Right atrium auricular region (tissue), 2 donors: Measurements from ENCODE around the gene EXOC3. TPM values are rescaled to one million over a fixed set of nuclear protein-coding genes. Genes with fewer than 3 reads are reported as not detected.

Experiments used
- DNase-seq: peaks from one replicate; pipeline ENCODE4 v3.0.0-alpha.2; 2019; ENCODE audit warnings: low spot score
- H3K27ac ChIP-seq, 2 donors: fragments of 200-600 bp; sonication (generic); 1 replicate in 1 of 2; 2 replicates in 1 of 2; pipeline ENCODE4 v1.5.1; 2016 to 2019
- H3K27me3 ChIP-seq, 2 donors: fragments of 200-600 bp; sonication (generic); one replicate each; pipeline versions ENCODE4 v1.5.1 to v1.6.0; 2017 to 2019
- H3K36me3 ChIP-seq: fragments of 200-600 bp; sonication (generic); one replicate; pipeline ENCODE4 v1.5.1; 2016
- H3K4me1 ChIP-seq, 2 donors: fragments of 200-600 bp; sonication (generic); one replicate each; pipeline versions ENCODE4 v1.5.1 to v1.6.0; 2017 to 2019
- H3K4me3 ChIP-seq, 2 donors: fragments of 200-600 bp; sonication (generic); 1 replicate in 1 of 2; 2 replicates in 1 of 2; pipeline ENCODE4 v1.5.1; 2017 to 2019; ENCODE audit warnings: mild to moderate bottlenecking in 1 of 2, moderate library complexity in 1 of 2
- H3K9me3 ChIP-seq, 2 donors: fragments of 200-600 bp; sonication (generic); one replicate each; pipeline ENCODE4 v1.5.1; 2019
- CTCF ChIP-seq, 2 donors: fragments of 200-600 bp; sonication (generic); IDR thresholded peaks; one replicate each; pipeline ENCODE4 v1.5.1; 2019; ENCODE audit warnings: antibody characterized with exemption in 2 of 2
- total RNA-seq, 2 donors: library from RNA; depleted of rRNA; stranded (reverse); fragments of >200 nt; gene quantifications; one replicate each; pipeline ENCODE4 v1.1.0, GENCODE V29; 2016

Gene EXOC3
- total RNA-seq, 2 donors from 2014 or later, result 34.7 to 40.7 TPM

GRCh38 chr5:463952-464351 lies 21.0 kb downstream of the EXOC3 start:
- Histone ChIP-seq H3K9me3 (no peaks in the 10 kb centered on the region), H3K27ac (no peak overlapping the region), H3K4me1 (no peaks in the 10 kb centered on the region), H3K36me3 (peaks cover 60% of the 10 kb centered on the region), H3K27me3 (no peaks in the 10 kb centered on the region), H3K4me3 (no peak overlapping the region)
- no peak for DNase-seq
- no peak for TF ChIP-seq CTCF (IDR thresholded peaks at IDR 0.05)

GRCh38 chr5:464446-464842 lies 21.5 kb downstream of the EXOC3 start:
- TF ChIP-seq CTCF (IDR thresholded peaks at IDR 0.05), result no peak
- Histone ChIP-seq H3K36me3 (peaks cover 59% of the 10 kb centered on the region), H3K9me3 (no peaks in the 10 kb centered on the region), H3K27me3 (no peaks in the 10 kb centered on the region), H3K4me1 (no peaks in the 10 kb centered on the region), H3K4me3 (no peak overlapping the region), H3K27ac (no peak overlapping the region)
- no peak for DNase-seq

GRCh38 chr5:464843-465590 lies 22.0 kb downstream of the EXOC3 start:
- Histone ChIP-seq H3K4me3 (no peak overlapping the region), H3K4me1 (no peaks in the 10 kb centered on the region), H3K27ac (no peak overlapping the region), H3K36me3 (peaks cover 53% of the 10 kb centered on the region), H3K27me3 (no peaks in the 10 kb centered on the region), H3K9me3 (no peaks in the 10 kb centered on the region)
- no peak for DNase-seq
- no peak for TF ChIP-seq CTCF (IDR thresholded peaks at IDR 0.05)

GRCh38 chr5:465591-466403 lies 22.8 kb downstream of the EXOC3 start:
- Histone ChIP-seq H3K27me3 (no peaks in the 10 kb centered on the region), H3K4me3 (no peak overlapping the region), H3K27ac (no peak overlapping the region), H3K4me1 (no peaks in the 10 kb centered on the region), H3K36me3 (peaks cover 48% of the 10 kb centered on the region), H3K9me3 (no peaks in the 10 kb centered on the region)
- DNase-seq, result no peak
- no peak for TF ChIP-seq CTCF (IDR thresholded peaks at IDR 0.05)

- H3K36me3 ChIP-seq, result peaks cover 48% of the 10 kb centered on the region
These were observed 23.8 kb downstream of the EXOC3 start for GRCh38 chr5:466661-467310.

More at GRCh38 chr5:466661-467310, 23.8 kb downstream of the EXOC3 start:
- Histone ChIP-seq H3K9me3 (no peaks in the 10 kb centered on the region), H3K4me3 (no peak overlapping the region), H3K27ac (no peak overlapping the region), H3K4me1 (peaks cover 0 to 1% of the 10 kb centered on the region in 2 donors), H3K27me3 (no peaks in the 10 kb centered on the region)
- no peak for DNase-seq
- no peak for TF ChIP-seq CTCF (IDR thresholded peaks at IDR 0.05)
